Measurements from ENCODE around the gene CELF2. TPM values are rescaled to one million over a fixed set of nuclear protein-coding genes. Genes with fewer than 3 reads are reported as not detected.

Gene CELF2
- polyA plus RNA-seq, 4 donors = 9.6 to 20.5 (median 13.8) TPM

GRCh38 chr10:11286261-11286852 lies 268.7 kb downstream of the CELF2 start:
- no peak for DNase-seq (ENCODE audit: low read depth in 4 of 4, low spot score in 3 of 4)

GRCh38 chr10:11288302-11288701 lies 270.6 kb downstream of the CELF2 start:
- DNase-seq (ENCODE audit: low read depth in 4 of 4, low spot score in 3 of 4) = no peak

GRCh38 chr10:11290156-11290890 lies 272.7 kb downstream of the CELF2 start:
- DNase-seq (ENCODE audit: low read depth in 4 of 4, low spot score in 3 of 4) = no peak

- DNase-seq (ENCODE audit: low read depth in 4 of 4, low spot score in 3 of 4) = no peak
Observed at GRCh38 chr10:11292576-11293302, 275.1 kb downstream of the CELF2 start.

GRCh38 chr10:11293332-11293731 lies 275.7 kb downstream of the CELF2 start:
- DNase-seq (ENCODE audit: low read depth in 4 of 4, low spot score in 3 of 4) = no peak

GRCh38 chr10:11294831-11295450 lies 277.3 kb downstream of the CELF2 start:
- DNase-seq (ENCODE audit: low read depth in 4 of 4, low spot score in 3 of 4) = no peak

- no peak for DNase-seq (ENCODE audit: low read depth in 4 of 4, low spot score in 3 of 4)
Observed at GRCh38 chr10:11295492-11295891, 277.8 kb downstream of the CELF2 start.

- DNase-seq (ENCODE audit: low read depth in 4 of 4, low spot score in 3 of 4) = no peak
Observed at GRCh38 chr10:11297136-11297535, 279.5 kb downstream of the CELF2 start.

GRCh38 chr10:11298116-11298515 lies 280.4 kb downstream of the CELF2 start:
- no peak for DNase-seq (ENCODE audit: low read depth in 4 of 4, low spot score in 3 of 4)

GRCh38 chr10:11299125-11299524 lies 281.5 kb downstream of the CELF2 start:
- DNase-seq (ENCODE audit: low read depth in 4 of 4, low spot score in 3 of 4) = no peak

GRCh38 chr10:11300026-11300425 lies 282.4 kb downstream of the CELF2 start:
- DNase-seq (ENCODE audit: low read depth in 4 of 4, low spot score in 3 of 4) = no peak

- DNase-seq (ENCODE audit: low read depth in 4 of 4, low spot score in 3 of 4) = no peak
Observed at GRCh38 chr10:11300563-11300962, 282.9 kb downstream of the CELF2 start.

- no peak for DNase-seq (ENCODE audit: low read depth in 4 of 4, low spot score in 3 of 4)
Observed at GRCh38 chr10:11301571-11302111, 284.0 kb downstream of the CELF2 start.

GRCh38 chr10:11302181-11302580 lies 284.5 kb downstream of the CELF2 start:
- no peak for DNase-seq (ENCODE audit: low read depth in 4 of 4, low spot score in 3 of 4)

- no peak for DNase-seq (ENCODE audit: low read depth in 4 of 4, low spot score in 3 of 4)
Observed at GRCh38 chr10:11303361-11304170, 285.9 kb downstream of the CELF2 start.

GRCh38 chr10:11304906-11305585 lies 287.4 kb downstream of the CELF2 start:
- no peak for DNase-seq (ENCODE audit: low read depth in 4 of 4, low spot score in 3 of 4)

- no peak for DNase-seq (ENCODE audit: low read depth in 4 of 4, low spot score in 3 of 4)
Observed at GRCh38 chr10:11305825-11306593, 288.3 kb downstream of the CELF2 start.

GRCh38 chr10:11307004-11307403 lies 289.3 kb downstream of the CELF2 start:
- no peak for DNase-seq (ENCODE audit: low read depth in 4 of 4, low spot score in 3 of 4)

GRCh38 chr10:11307937-11308336 lies 290.3 kb downstream of the CELF2 start:
- DNase-seq (ENCODE audit: low read depth in 4 of 4, low spot score in 3 of 4) = no peak

All from left renal pelvis (tissue), 4 donors.